Measurements from ENCODE around the gene KCNQ1OT1.

The KCNQ1OT1 gene

GRCh38 chr11:2706321-2706720 is 6.5 kb upstream of the KCNQ1OT1 start:
- Histone ChIP-seq H3K9me3 (no peaks in the 10 kb centered on the region), H3K4me3 (ENCODE audit: low read depth in 1 of 2, low read length in 1 of 2) (no peak overlapping the region), H3K27me3 (no peaks in the 10 kb centered on the region), H3K27ac (no peak overlapping the region), H3K4me1 (ENCODE audit: control insufficient read depth in 1 of 2, insufficient read depth in 1 of 2, low read depth in 1 of 2, low read length in 1 of 2) (peaks cover 9 to 17% of the 10 kb centered on the region in 2 experiments), H3K36me3 (no peaks in the 10 kb centered on the region)
- no peak for TF ChIP-seq CTCF (IDR thresholded peaks at IDR 0.05)

- Histone ChIP-seq H3K4me3 (ENCODE audit: low read depth in 1 of 2, low read length in 1 of 2) (no peak overlapping the region), H3K27me3 (no peaks in the 10 kb centered on the region)
Observed at GRCh38 chr11:2704896-2705606, 5.3 kb upstream of the KCNQ1OT1 start.

GRCh38 chr11:2704356-2704755 is 4.6 kb upstream of the KCNQ1OT1 start:
- peaks cover 8 to 12% of the 10 kb centered on the region in 2 experiments for H3K4me1 ChIP-seq (ENCODE audit: control insufficient read depth in 1 of 2, insufficient read depth in 1 of 2, low read depth in 1 of 2, low read length in 1 of 2)
- no peak overlapping the region for H3K4me3 ChIP-seq (ENCODE audit: low read depth in 1 of 2, low read length in 1 of 2)
- no peaks in the 10 kb centered on the region for H3K9me3 ChIP-seq
- H3K27me3 ChIP-seq, result no peaks in the 10 kb centered on the region
- no peak overlapping the region for H3K27ac ChIP-seq
- TF ChIP-seq CTCF (IDR thresholded peaks at IDR 0.05), result no peak
- no peaks in the 10 kb centered on the region for H3K36me3 ChIP-seq

More at GRCh38 chr11:2704896-2705606, 5.3 kb upstream of the KCNQ1OT1 start:
- TF ChIP-seq CTCF (IDR thresholded peaks at IDR 0.05), result no peak
- H3K9me3 ChIP-seq, result no peaks in the 10 kb centered on the region
- peaks cover 8 to 12% of the 10 kb centered on the region in 2 experiments for H3K4me1 ChIP-seq (ENCODE audit: control insufficient read depth in 1 of 2, insufficient read depth in 1 of 2, low read depth in 1 of 2, low read length in 1 of 2)
- H3K36me3 ChIP-seq, result no peaks in the 10 kb centered on the region
- no peak overlapping the region for H3K27ac ChIP-seq

- Histone ChIP-seq H3K27ac (no peak overlapping the region), H3K4me3 (ENCODE audit: low read depth in 1 of 2, low read length in 1 of 2) (no peak overlapping the region), H3K9me3 (no peaks in the 10 kb centered on the region), H3K27me3 (no peaks in the 10 kb centered on the region), H3K4me1 (ENCODE audit: control insufficient read depth in 1 of 2, insufficient read depth in 1 of 2, low read depth in 1 of 2, low read length in 1 of 2) (peaks cover 15 to 19% of the 10 kb centered on the region in 2 experiments), H3K36me3 (no peaks in the 10 kb centered on the region)
- TF ChIP-seq CTCF (IDR thresholded peaks at IDR 0.05), result no peak
Observed at GRCh38 chr11:2703363-2704141, 3.8 kb upstream of the KCNQ1OT1 start.

GRCh38 chr11:2702771-2703362 is 3.1 kb upstream of the KCNQ1OT1 start:
- Histone ChIP-seq H3K4me1 (ENCODE audit: control insufficient read depth in 1 of 2, insufficient read depth in 1 of 2, low read depth in 1 of 2, low read length in 1 of 2) (peaks cover 22 to 26% of the 10 kb centered on the region in 2 experiments), H3K4me3 (ENCODE audit: low read depth in 1 of 2, low read length in 1 of 2) (no peak overlapping the region), H3K27ac (no peak overlapping the region), H3K27me3 (no peaks in the 10 kb centered on the region), H3K9me3 (no peaks in the 10 kb centered on the region), H3K36me3 (no peaks in the 10 kb centered on the region)
- no peak for TF ChIP-seq CTCF (IDR thresholded peaks at IDR 0.05)
